ENCODE measurements around the gene EXOC6B.
A peak's percentile ranks its signal among the peaks of the same experiment; 100 is the strongest.

EXOC6B gene

GRCh38 chr2:72361521-72361920, 464.3 kb downstream of the EXOC6B start:
- Histone ChIP-seq H3K27me3 (ENCODE audit: insufficient read depth, low read length) (no peaks in the 10 kb centered on the region), H3K9me3 (ENCODE audit: insufficient read depth, low read depth, low read length) (no peaks in the 10 kb centered on the region), H3K4me3 (ENCODE audit: low read length) (no peak overlapping the region), H3K27ac (ENCODE audit: low read length) (no peak overlapping the region), H3K9ac (ENCODE audit: low read depth, low read length) (no peak overlapping the region), H3K4me1 (ENCODE audit: insufficient read depth, low read length) (no peaks in the 10 kb centered on the region), H3K36me3 (ENCODE audit: insufficient read depth, low read depth, low read length) (no peaks in the 10 kb centered on the region)

GRCh38 chr2:72361042-72361441, 464.8 kb downstream of the EXOC6B start:
- Histone ChIP-seq H3K4me1 (ENCODE audit: insufficient read depth, low read length) (no peaks in the 10 kb centered on the region), H3K4me3 (ENCODE audit: low read length) (no peak overlapping the region), H3K36me3 (ENCODE audit: insufficient read depth, low read depth, low read length) (no peaks in the 10 kb centered on the region), H3K27me3 (ENCODE audit: insufficient read depth, low read length) (no peaks in the 10 kb centered on the region), H3K9me3 (ENCODE audit: insufficient read depth, low read depth, low read length) (no peaks in the 10 kb centered on the region), H3K9ac (ENCODE audit: low read depth, low read length) (no peak overlapping the region), H3K27ac (ENCODE audit: low read length) (no peak overlapping the region)

GRCh38 chr2:72350852-72351251, 475.0 kb downstream of the EXOC6B start:
- Histone ChIP-seq H3K9me3 (ENCODE audit: insufficient read depth, low read depth, low read length) (no peaks in the 10 kb centered on the region), H3K9ac (ENCODE audit: low read depth, low read length) (peak overlapping the region; percentile 44; the same call in 1 of the 2 replicates), H3K27me3 (ENCODE audit: insufficient read depth, low read length) (no peaks in the 10 kb centered on the region), H3K36me3 (ENCODE audit: insufficient read depth, low read depth, low read length) (no peaks in the 10 kb centered on the region), H3K4me3 (ENCODE audit: low read length) (no peak overlapping the region), H3K27ac (ENCODE audit: low read length) (no peak overlapping the region), H3K4me1 (ENCODE audit: insufficient read depth, low read length) (peaks cover 12% of the 10 kb centered on the region)

GRCh38 chr2:72349016-72349415, 476.8 kb downstream of the EXOC6B start:
- Histone ChIP-seq H3K9me3 (ENCODE audit: insufficient read depth, low read depth, low read length) (peaks cover 12% of the 10 kb centered on the region; the same call in 1 of the 2 replicates), H3K36me3 (ENCODE audit: insufficient read depth, low read depth, low read length) (no peaks in the 10 kb centered on the region), H3K9ac (ENCODE audit: low read depth, low read length) (no peak overlapping the region), H3K27me3 (ENCODE audit: insufficient read depth, low read length) (no peaks in the 10 kb centered on the region), H3K4me1 (ENCODE audit: insufficient read depth, low read length) (peaks cover 12% of the 10 kb centered on the region), H3K27ac (ENCODE audit: low read length) (no peak overlapping the region), H3K4me3 (ENCODE audit: low read length) (no peak overlapping the region)

GRCh38 chr2:72347081-72347480, 478.8 kb downstream of the EXOC6B start:
- no peak overlapping the region for H3K27ac ChIP-seq (ENCODE audit: low read length)
- peaks cover 15% of the 10 kb centered on the region; the same call in 1 of the 2 replicates for H3K9me3 ChIP-seq (ENCODE audit: insufficient read depth, low read depth, low read length)
- H3K27me3 ChIP-seq (ENCODE audit: insufficient read depth, low read length): no peaks in the 10 kb centered on the region
- peaks cover 12% of the 10 kb centered on the region for H3K4me1 ChIP-seq (ENCODE audit: insufficient read depth, low read length)
- no peaks in the 10 kb centered on the region for H3K36me3 ChIP-seq (ENCODE audit: insufficient read depth, low read depth, low read length)
- no peak overlapping the region for H3K4me3 ChIP-seq (ENCODE audit: low read length)
- H3K9ac ChIP-seq (ENCODE audit: low read depth, low read length): no peak overlapping the region

GRCh38 chr2:72341639-72342038, 484.2 kb downstream of the EXOC6B start:
- no peaks in the 10 kb centered on the region for H3K36me3 ChIP-seq (ENCODE audit: insufficient read depth, low read depth, low read length)
- H3K9ac ChIP-seq (ENCODE audit: low read depth, low read length): no peak overlapping the region
- no peaks in the 10 kb centered on the region for H3K4me1 ChIP-seq (ENCODE audit: insufficient read depth, low read length)
- H3K4me3 ChIP-seq (ENCODE audit: low read length): no peak overlapping the region
- H3K27me3 ChIP-seq (ENCODE audit: insufficient read depth, low read length): no peaks in the 10 kb centered on the region
- H3K27ac ChIP-seq (ENCODE audit: low read length): no peak overlapping the region
- peaks cover 15% of the 10 kb centered on the region; the same call in 1 of the 2 replicates for H3K9me3 ChIP-seq (ENCODE audit: insufficient read depth, low read depth, low read length)

- Histone ChIP-seq H3K27ac (ENCODE audit: low read length) (no peak overlapping the region), H3K36me3 (ENCODE audit: insufficient read depth, low read depth, low read length) (no peaks in the 10 kb centered on the region), H3K27me3 (ENCODE audit: insufficient read depth, low read length) (no peaks in the 10 kb centered on the region), H3K9me3 (ENCODE audit: insufficient read depth, low read depth, low read length) (peaks cover 15% of the 10 kb centered on the region; the same call in 1 of the 2 replicates), H3K4me3 (ENCODE audit: low read length) (no peak overlapping the region), H3K9ac (ENCODE audit: low read depth, low read length) (no peak overlapping the region), H3K4me1 (ENCODE audit: insufficient read depth, low read length) (no peaks in the 10 kb centered on the region)
These were observed 485.2 kb downstream of the EXOC6B start for GRCh38 chr2:72340665-72341064.

- H3K9ac ChIP-seq (ENCODE audit: low read depth, low read length): no peak overlapping the region
- H3K4me1 ChIP-seq (ENCODE audit: insufficient read depth, low read length): no peaks in the 10 kb centered on the region
- H3K4me3 ChIP-seq (ENCODE audit: low read length): no peak overlapping the region
- H3K36me3 ChIP-seq (ENCODE audit: insufficient read depth, low read depth, low read length): no peaks in the 10 kb centered on the region
- no peaks in the 10 kb centered on the region for H3K27me3 ChIP-seq (ENCODE audit: insufficient read depth, low read length)
- H3K27ac ChIP-seq (ENCODE audit: low read length): no peak overlapping the region
- no peaks in the 10 kb centered on the region for H3K9me3 ChIP-seq (ENCODE audit: insufficient read depth, low read depth, low read length)
These were observed 487.8 kb downstream of the EXOC6B start for GRCh38 chr2:72338076-72338475.

- no peak overlapping the region for H3K27ac ChIP-seq (ENCODE audit: low read length)
- no peaks in the 10 kb centered on the region for H3K4me1 ChIP-seq (ENCODE audit: insufficient read depth, low read length)
- no peak overlapping the region for H3K9ac ChIP-seq (ENCODE audit: low read depth, low read length)
- no peaks in the 10 kb centered on the region for H3K27me3 ChIP-seq (ENCODE audit: insufficient read depth, low read length)
- H3K36me3 ChIP-seq (ENCODE audit: insufficient read depth, low read depth, low read length): no peaks in the 10 kb centered on the region
- H3K4me3 ChIP-seq (ENCODE audit: low read length): no peak overlapping the region
- H3K9me3 ChIP-seq (ENCODE audit: insufficient read depth, low read depth, low read length): no peaks in the 10 kb centered on the region
These were observed 493.1 kb downstream of the EXOC6B start for GRCh38 chr2:72332720-72333119.

GRCh38 chr2:72330652-72331051, 495.2 kb downstream of the EXOC6B start:
- no peaks in the 10 kb centered on the region for H3K4me1 ChIP-seq (ENCODE audit: insufficient read depth, low read length)
- H3K9ac ChIP-seq (ENCODE audit: low read depth, low read length): no peak overlapping the region

GRCh38 chr2:72326759-72327158, 499.1 kb downstream of the EXOC6B start:
- Histone ChIP-seq H3K9ac (ENCODE audit: low read depth, low read length) (no peak overlapping the region), H3K27ac (ENCODE audit: low read length) (no peak overlapping the region), H3K4me3 (ENCODE audit: low read length) (no peak overlapping the region), H3K4me1 (ENCODE audit: insufficient read depth, low read length) (no peaks in the 10 kb centered on the region), H3K36me3 (ENCODE audit: insufficient read depth, low read depth, low read length) (no peaks in the 10 kb centered on the region), H3K9me3 (ENCODE audit: insufficient read depth, low read depth, low read length) (no peaks in the 10 kb centered on the region), H3K27me3 (ENCODE audit: insufficient read depth, low read length) (no peaks in the 10 kb centered on the region)

More at GRCh38 chr2:72330652-72331051, 495.2 kb downstream of the EXOC6B start:
- Histone ChIP-seq H3K4me3 (ENCODE audit: low read length) (no peak overlapping the region), H3K9me3 (ENCODE audit: insufficient read depth, low read depth, low read length) (no peaks in the 10 kb centered on the region), H3K27me3 (ENCODE audit: insufficient read depth, low read length) (no peaks in the 10 kb centered on the region), H3K27ac (ENCODE audit: low read length) (no peak overlapping the region), H3K36me3 (ENCODE audit: insufficient read depth, low read depth, low read length) (no peaks in the 10 kb centered on the region)

GRCh38 chr2:72325592-72326422, 500.0 kb downstream of the EXOC6B start:
- H3K27ac ChIP-seq (ENCODE audit: low read length): no peak overlapping the region
- no peaks in the 10 kb centered on the region for H3K4me1 ChIP-seq (ENCODE audit: insufficient read depth, low read length)
- H3K36me3 ChIP-seq (ENCODE audit: insufficient read depth, low read depth, low read length): no peaks in the 10 kb centered on the region
- no peaks in the 10 kb centered on the region for H3K9me3 ChIP-seq (ENCODE audit: insufficient read depth, low read depth, low read length)
- no peak overlapping the region for H3K9ac ChIP-seq (ENCODE audit: low read depth, low read length)
- no peaks in the 10 kb centered on the region for H3K27me3 ChIP-seq (ENCODE audit: insufficient read depth, low read length)
- H3K4me3 ChIP-seq (ENCODE audit: low read length): no peak overlapping the region

Data from iPS-20b (cell line).